Measurements from ENCODE around the gene ARHGEF17. TPM values are rescaled to one million over a fixed set of nuclear protein-coding genes. Genes with fewer than 3 reads are reported as not detected.

ARHGEF17 gene
- polyA plus RNA-seq, 3 donors = 0.16 to 1.2 (median 0.55) TPM

DNA sequence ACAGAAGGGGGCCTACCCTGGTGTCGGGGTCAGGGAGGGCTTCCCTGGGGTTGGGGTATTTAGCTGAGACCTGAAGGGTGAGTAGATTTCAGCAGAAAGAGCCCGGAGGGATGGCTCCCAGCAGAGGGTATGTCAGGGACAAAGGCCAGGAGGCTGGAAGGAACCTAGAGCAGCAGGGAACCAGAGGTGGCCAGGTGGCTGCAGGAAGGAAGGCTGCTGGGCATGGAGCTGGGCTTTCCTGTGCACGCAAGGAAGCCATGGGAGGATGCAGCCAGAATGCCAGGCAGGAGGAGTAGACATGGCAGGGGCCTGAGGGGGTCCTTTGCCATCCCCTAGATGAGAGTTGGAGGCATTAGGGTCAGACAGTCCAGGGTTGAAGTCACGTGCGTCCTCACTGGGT lies 40.8 kb downstream of the ARHGEF17 start:
- Histone ChIP-seq H3K79me2 (ENCODE audit: insufficient read depth, low read length) (no peaks in the 10 kb centered on the region), H3K9me3 (replicated peaks in 1 of 2; ENCODE audit: control insufficient read depth in 1 of 2, insufficient read depth in 1 of 2, low read length in 2 of 2) (no peaks in the 10 kb centered on the region), H2AFZ (ENCODE audit: insufficient read depth, low read depth, low read length, poor library complexity, severe bottlenecking) (no peak overlapping the region), H3K4me3 (replicated peaks in 1 of 3; ENCODE audit: low read depth in 2 of 3, low read length in 3 of 3) (no peak overlapping the region), H3K36me3 (replicated peaks in 1 of 2; ENCODE audit: control insufficient read depth in 1 of 2, insufficient read depth in 2 of 2, low read length in 2 of 2) (no peaks in the 10 kb centered on the region), H3K4me1 (ENCODE audit: control insufficient read depth in 1 of 2, insufficient read depth in 2 of 2, low read length in 2 of 2) (peaks cover 12 to 15% of the 10 kb centered on the region in 2 donors), H3K27me3 (ENCODE audit: control insufficient read depth in 2 of 2, insufficient read depth in 2 of 2, low read length in 2 of 2) (no peaks in the 10 kb centered on the region), H3K9ac (ENCODE audit: insufficient read depth, low read length, poor library complexity, severe bottlenecking) (no peak overlapping the region), H3K4me2 (replicated peaks; ENCODE audit: extremely low read depth, low read length, poor library complexity, severe bottlenecking) (no peak overlapping the region), H3K27ac (ENCODE audit: low read depth in 1 of 2, low read length in 2 of 2) (no peak overlapping the region), H4K20me1 (ENCODE audit: insufficient read depth, low read length) (no peaks in the 10 kb centered on the region)
- peaks cover 0 to 3% (median 0%) of the 10 kb centered on the region in 7 donors for H3K9me3 Mint-ChIP-seq
- peaks cover 3 to 4% (median 3%) of the 10 kb centered on the region in 3 donors for H3K27me3 Mint-ChIP-seq (ENCODE audit: low read depth in 3 of 3)
- intact Hi-C loops (cut with micrococcal nuclease) = no loop called here
- TF ChIP-seq, protein P1, sequence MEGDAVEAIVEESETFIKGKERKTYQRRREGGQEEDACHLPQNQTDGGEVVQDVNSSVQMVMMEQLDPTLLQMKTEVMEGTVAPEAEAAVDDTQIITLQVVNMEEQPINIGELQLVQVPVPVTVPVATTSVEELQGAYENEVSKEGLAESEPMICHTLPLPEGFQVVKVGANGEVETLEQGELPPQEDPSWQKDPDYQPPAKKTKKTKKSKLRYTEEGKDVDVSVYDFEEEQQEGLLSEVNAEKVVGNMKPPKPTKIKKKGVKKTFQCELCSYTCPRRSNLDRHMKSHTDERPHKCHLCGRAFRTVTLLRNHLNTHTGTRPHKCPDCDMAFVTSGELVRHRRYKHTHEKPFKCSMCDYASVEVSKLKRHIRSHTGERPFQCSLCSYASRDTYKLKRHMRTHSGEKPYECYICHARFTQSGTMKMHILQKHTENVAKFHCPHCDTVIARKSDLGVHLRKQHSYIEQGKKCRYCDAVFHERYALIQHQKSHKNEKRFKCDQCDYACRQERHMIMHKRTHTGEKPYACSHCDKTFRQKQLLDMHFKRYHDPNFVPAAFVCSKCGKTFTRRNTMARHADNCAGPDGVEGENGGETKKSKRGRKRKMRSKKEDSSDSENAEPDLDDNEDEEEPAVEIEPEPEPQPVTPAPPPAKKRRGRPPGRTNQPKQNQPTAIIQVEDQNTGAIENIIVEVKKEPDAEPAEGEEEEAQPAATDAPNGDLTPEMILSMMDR (IDR thresholded peaks at IDR 0.05) = no peak
- H3K4me3 Mint-ChIP-seq = no peak overlapping the region
- WGBS (ENCODE audit: insufficient coverage) = 94% methylated on average over 3 of the region's 5 CpGs
- no peak for DNase-seq
- peaks cover 15% of the 10 kb centered on the region for H3K4me1 Mint-ChIP-seq
- no peak overlapping the region for H3K27ac Mint-ChIP-seq
- H3K36me3 Mint-ChIP-seq = no peaks in the 10 kb centered on the region

DNA sequence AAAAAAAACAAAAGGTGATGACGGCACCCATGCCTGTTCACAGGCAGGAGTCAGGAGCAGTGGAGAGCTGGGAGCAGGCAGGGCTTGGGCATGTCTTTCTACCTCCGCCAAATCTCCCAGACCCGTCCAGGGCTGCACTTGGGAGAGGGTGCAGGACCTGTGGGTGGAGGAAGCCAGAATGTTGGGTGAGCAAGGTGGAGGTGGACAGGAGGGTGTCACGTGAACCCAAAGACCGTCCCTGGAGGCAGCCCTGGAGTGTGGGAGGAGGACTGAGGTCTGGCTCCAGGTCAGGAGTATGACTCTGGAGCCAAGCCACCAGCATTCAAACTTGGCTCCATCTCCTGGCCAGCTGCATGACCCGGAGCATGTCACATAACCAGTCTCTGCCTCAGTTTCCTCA lies 41.6 kb downstream of the ARHGEF17 start:
- no peaks in the 10 kb centered on the region for H4K20me1 ChIP-seq (ENCODE audit: insufficient read depth, low read length)
- peaks cover 2 to 4% (median 3%) of the 10 kb centered on the region in 3 donors for H3K27me3 Mint-ChIP-seq (ENCODE audit: low read depth in 3 of 3)
- TF ChIP-seq, protein P1 (IDR thresholded peaks at IDR 0.05) = no peak
- H3K27ac ChIP-seq (ENCODE audit: low read depth in 1 of 2, low read length in 2 of 2) = no peak overlapping the region
- intact Hi-C loops (cut with micrococcal nuclease) = loop anchor here (2.0 to 5.0 kb wide), 2 partner anchors 41 to 313 kb away; no protein-coding TSS in a partner anchor
- H3K4me2 ChIP-seq (replicated peaks; ENCODE audit: extremely low read depth, low read length, poor library complexity, severe bottlenecking) = no peak overlapping the region
- H3K27me3 ChIP-seq (ENCODE audit: control insufficient read depth in 2 of 2, insufficient read depth in 2 of 2, low read length in 2 of 2) = no peaks in the 10 kb centered on the region
- H3K36me3 ChIP-seq (replicated peaks in 1 of 2; ENCODE audit: control insufficient read depth in 1 of 2, insufficient read depth in 2 of 2, low read length in 2 of 2) = no peaks in the 10 kb centered on the region
- H3K27ac Mint-ChIP-seq = peak overlapping the region in 1 of 7 donors; percentile 57
- H3K4me3 Mint-ChIP-seq = no peak overlapping the region
- no peak overlapping the region for H3K4me3 ChIP-seq (replicated peaks in 1 of 3; ENCODE audit: low read depth in 2 of 3, low read length in 3 of 3)
- H3K9me3 ChIP-seq (replicated peaks in 1 of 2; ENCODE audit: control insufficient read depth in 1 of 2, insufficient read depth in 1 of 2, low read length in 2 of 2) = no peaks in the 10 kb centered on the region
- H3K9me3 Mint-ChIP-seq = peaks cover 0 to 3% (median 0%) of the 10 kb centered on the region in 7 donors
- DNase-seq = no peak
- no peaks in the 10 kb centered on the region for H3K79me2 ChIP-seq (ENCODE audit: insufficient read depth, low read length)
- H3K4me1 Mint-ChIP-seq = peaks cover 15% of the 10 kb centered on the region
- H3K36me3 Mint-ChIP-seq = no peaks in the 10 kb centered on the region
- no peak overlapping the region for H2AFZ ChIP-seq (ENCODE audit: insufficient read depth, low read depth, low read length, poor library complexity, severe bottlenecking)
- peaks cover 12 to 15% of the 10 kb centered on the region in 2 donors for H3K4me1 ChIP-seq (ENCODE audit: control insufficient read depth in 1 of 2, insufficient read depth in 2 of 2, low read length in 2 of 2)
- H3K9ac ChIP-seq (ENCODE audit: insufficient read depth, low read length, poor library complexity, severe bottlenecking) = no peak overlapping the region
- 98% methylated on average over 4 of the region's 6 CpGs for WGBS (ENCODE audit: insufficient coverage)
